Activated gamma-delta T cell treated with anti-CD3 and anti-CD28 coated beads, Interleukin-2, amount 50 U/mL, for 16 hours (primary cell): ENCODE results near the gene ADAMTS8.

Experiments used
- DNase-seq: peaks from one replicate; pipeline ENCODE4 v3.0.0-alpha.2; 2020; ENCODE audit warnings: low read depth

Gene ADAMTS8

GRCh38 chr11:130418756-130419155 lies 9.7 kb downstream of the ADAMTS8 start:
- no peak for DNase-seq

- no peak for DNase-seq
Measured at GRCh38 chr11:130418210-130418609, 10.2 kb downstream of the ADAMTS8 start.

GRCh38 chr11:130416906-130417305 lies 11.5 kb downstream of the ADAMTS8 start:
- no peak for DNase-seq

GRCh38 chr11:130416530-130416882 lies 11.9 kb downstream of the ADAMTS8 start:
- no peak for DNase-seq

- no peak for DNase-seq
Measured at GRCh38 chr11:130415731-130416529, 12.5 kb downstream of the ADAMTS8 start.

- no peak for DNase-seq
Measured at GRCh38 chr11:130414107-130415080, 14.0 kb downstream of the ADAMTS8 start.

GRCh38 chr11:130413405-130414106 lies 14.9 kb downstream of the ADAMTS8 start:
- no peak for DNase-seq

GRCh38 chr11:130411223-130411622 lies 17.2 kb downstream of the ADAMTS8 start:
- DNase-seq: no peak

- DNase-seq: no peak
Measured at GRCh38 chr11:130409594-130410388, 18.6 kb downstream of the ADAMTS8 start.

- no peak for DNase-seq
Measured at GRCh38 chr11:130408901-130409300, 19.5 kb downstream of the ADAMTS8 start.

- DNase-seq: no peak
Measured at GRCh38 chr11:130408401-130408890, 20.0 kb downstream of the ADAMTS8 start.

- DNase-seq: no peak
Measured at GRCh38 chr11:130407978-130408377, 20.4 kb downstream of the ADAMTS8 start.

- no peak for DNase-seq
Measured at GRCh38 chr11:130405428-130405827, 23.0 kb downstream of the ADAMTS8 start.

- no peak for DNase-seq
Measured at GRCh38 chr11:130404727-130405126, 23.7 kb downstream of the ADAMTS8 start.

- DNase-seq: no peak
Measured at GRCh38 chr11:130403967-130404366, 24.4 kb downstream of the ADAMTS8 start.

GRCh38 chr11:130403271-130403804 lies 25.1 kb downstream of the ADAMTS8 start:
- no peak for DNase-seq

GRCh38 chr11:130402570-130402969 lies 25.8 kb downstream of the ADAMTS8 start:
- no peak for DNase-seq

GRCh38 chr11:130400781-130401483 lies 27.5 kb downstream of the ADAMTS8 start:
- no peak for DNase-seq

- DNase-seq: no peak
Measured at GRCh38 chr11:130399196-130399595, 29.2 kb downstream of the ADAMTS8 start.

GRCh38 chr11:130397780-130398179 lies 30.6 kb downstream of the ADAMTS8 start:
- no peak for DNase-seq
